NAMALWA (cell line): ENCODE measurements around the gene IQCN.

Source experiments
- DNase-seq: peaks from one replicate; pipeline ENCODE4 v3.0.0-alpha.2; 2015; ENCODE audit warnings: low spot score

The IQCN gene

DNA sequence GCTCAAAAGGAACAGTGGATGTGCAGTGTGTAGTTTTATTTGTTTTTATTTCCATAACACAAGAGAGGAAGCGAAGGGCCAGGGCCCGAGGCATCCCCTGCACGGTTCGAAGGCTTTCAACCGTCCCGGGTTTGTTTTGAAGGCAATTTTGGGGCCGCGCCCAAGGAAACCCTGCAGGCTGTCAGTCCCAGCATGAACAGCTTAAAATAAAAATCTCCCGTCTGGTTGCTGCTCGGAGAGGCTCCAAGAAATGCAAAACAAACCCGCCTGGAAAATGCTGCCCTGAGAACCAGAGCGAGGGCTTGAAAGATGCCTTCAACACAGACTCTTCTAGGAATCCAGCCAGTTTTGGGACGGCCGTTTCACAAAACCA lies 32.6 kb upstream of the IQCN start:
- DNase-seq: peak; percentile 63

DNA sequence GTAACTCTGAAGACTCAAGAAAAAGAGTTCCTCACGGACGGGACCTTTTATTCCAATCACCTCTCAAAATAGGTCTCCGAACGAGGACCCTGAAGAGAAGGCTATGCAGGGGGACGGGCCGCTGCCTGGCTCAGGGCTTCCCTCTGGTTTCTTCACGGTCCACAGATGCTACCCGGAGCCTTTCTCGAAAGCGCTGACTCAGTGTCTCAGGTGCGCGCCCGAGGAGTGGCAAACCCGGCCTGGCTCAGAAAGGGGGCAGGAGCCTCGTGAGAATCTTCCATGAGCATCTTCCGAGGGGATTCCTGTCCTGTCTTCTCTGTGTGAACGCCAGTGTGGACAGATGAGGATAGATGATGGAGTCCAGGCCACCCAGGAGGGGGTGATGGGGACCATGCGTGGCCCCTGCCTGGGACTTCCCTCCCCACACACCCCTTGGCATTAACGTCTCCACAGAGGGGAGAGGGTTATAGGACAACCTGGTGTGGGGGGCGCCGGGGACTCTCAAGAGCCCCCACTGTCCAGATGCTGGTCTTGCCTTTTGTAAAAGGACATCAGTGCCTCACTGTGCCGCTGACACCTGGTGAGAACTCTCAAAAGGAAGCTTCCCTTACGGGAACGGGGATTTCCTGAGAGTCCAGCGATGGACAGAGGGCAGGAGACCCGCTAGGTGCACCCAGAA lies 32.1 kb upstream of the IQCN start:
- DNase-seq: peak; percentile 42

DNA sequence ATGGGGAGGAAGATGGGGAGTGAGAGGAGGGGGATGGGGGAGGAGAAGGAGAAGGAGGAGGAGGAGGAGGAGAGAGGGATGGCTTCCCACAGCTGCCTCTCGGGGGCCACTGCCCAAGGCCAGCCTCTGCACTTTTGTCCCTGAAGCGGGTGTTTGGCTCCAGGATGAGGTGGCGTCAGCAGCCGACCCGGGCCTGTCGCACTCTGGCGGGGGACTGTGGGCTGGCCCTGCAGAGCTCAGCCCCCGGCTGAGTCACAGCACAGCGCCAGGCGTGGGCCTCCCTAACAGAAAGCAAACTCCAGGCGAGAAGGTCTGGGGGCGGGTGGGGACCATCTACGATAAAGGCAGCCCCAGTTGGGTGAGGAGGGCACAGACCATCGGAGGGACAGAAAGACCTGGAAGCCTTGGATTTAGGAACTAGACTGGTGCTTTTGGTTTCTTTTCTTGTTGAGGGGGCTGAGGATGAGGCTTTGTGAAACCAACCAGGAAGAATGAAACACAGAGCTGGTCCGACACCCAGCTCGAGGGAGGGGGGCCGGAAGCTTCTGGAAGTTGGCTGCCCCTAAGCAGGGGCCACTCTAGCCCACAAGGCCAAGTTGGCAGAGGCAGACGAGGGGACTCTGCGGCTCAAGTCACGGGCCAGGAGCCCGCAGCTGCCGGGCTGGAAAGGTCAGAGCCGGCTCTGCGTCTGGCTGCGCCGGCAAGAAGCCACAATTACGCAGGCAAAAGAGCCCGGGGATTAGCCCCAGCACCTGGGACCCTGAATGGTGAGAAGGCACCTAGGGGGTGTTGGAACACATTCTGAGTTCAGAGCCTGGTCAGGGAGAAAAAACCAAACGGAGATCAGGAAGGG lies 30.4 kb upstream of the IQCN start:
- peak; percentile 86 for DNase-seq

DNA sequence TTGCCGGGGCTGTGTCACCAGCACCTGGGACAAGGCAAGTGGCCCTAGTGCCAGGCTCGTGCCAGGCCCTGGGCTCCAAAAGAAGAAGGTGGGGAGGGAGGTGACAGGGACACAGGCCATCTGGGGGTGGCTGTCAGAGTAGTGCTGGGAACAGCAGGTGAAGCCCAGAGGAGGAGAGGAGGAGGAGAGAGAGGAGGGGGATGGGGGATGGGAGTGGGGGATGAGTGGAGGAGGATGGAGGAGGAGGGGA lies 29.9 kb upstream of the IQCN start:
- no peak for DNase-seq

DNA sequence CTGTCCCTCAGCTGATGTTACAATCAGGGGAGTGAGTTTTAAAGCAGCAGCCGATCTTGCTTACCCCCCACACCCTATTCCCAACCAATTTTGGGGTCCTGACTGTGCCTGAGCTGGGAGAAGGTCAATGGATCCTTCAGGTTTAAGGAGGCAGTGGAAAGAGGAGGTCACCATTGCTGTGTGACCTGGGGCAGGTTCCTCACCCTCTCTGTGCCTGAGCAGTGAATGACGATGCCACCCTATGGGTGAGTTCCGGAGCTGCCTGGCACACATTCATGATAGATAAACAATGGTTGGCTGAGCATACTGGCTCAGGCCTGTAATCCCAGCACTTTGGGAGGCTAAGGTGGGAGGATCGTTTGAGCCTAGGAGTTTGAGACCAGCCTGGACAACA lies 27.5 kb upstream of the IQCN start:
- no peak for DNase-seq

DNA sequence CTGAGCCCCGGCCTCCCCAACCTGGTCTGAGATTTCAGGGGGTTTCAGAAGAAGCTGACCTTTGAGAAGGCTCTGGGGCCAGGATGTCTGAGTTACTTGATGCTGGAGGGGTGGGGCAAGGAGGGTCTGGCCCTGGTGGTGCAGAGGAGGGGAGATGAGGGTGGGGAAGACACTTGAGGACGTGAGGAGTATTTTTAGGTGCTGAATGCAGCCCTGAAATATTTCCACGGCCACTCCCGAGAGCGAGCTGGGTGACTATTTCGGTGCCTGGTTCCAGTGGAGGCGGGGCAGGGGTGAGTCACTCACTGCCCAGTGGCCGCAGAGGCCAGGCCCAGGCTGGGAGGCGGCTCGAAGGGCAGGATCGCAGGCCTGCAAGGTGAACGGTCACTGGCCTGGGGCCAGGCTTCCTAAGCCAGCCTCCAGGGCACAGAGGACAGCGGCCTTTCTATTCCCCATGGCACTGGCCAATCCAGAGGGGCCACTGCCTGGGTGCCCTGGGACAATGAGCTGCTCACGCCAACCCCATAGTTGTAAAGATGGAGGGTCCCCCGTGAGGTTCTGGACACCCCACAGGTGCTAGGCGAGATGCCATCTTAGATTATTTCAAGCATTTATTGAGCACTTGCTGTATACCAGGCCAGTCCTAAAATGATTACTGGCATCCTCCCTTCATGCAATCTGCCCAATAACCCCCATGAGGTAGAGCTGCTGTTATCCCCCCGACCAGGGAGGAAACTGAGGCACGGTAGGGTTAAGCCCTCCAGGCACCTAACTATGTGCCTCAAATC lies 26.9 kb upstream of the IQCN start:
- DNase-seq: no peak

DNA sequence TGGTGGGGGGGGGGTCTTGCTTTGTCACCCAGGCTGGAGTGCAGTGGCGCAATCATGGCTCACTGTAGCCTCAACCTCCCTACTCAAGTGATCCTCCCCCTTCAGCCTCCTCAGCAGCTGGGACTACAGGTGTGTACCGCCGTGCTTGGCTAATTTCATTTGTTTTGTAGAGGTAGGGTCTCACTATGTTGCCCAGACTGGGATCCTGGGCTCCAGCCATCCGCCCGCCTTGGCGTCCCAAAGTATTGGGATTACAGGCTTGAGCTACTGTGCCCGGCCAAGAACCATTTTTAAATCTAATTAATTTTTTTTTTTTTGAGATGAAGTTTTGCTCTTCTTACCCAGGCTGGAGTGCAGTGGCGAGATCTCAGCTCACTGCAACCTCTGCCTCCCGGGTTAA lies 25.4 kb upstream of the IQCN start:
- DNase-seq: no peak

DNA sequence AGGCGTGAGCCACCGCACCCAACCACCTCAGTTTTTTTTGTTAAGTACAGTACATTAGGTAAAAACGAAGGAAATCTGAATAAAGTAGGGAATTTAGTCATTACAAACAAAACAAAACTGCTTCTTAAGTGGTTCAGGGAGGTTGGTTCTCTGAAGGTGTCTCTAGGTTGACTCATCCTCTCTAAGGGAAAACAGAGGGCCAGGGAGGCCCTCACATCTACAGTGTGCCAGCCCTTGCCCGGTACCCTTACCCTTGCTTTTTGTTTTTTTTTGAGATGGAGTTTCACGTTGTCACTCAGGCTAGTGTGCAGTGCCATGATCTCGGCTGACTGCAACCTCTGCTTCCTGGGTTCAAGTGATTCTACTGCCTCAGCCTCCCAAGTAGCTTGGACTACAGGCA lies 24.3 kb upstream of the IQCN start:
- no peak for DNase-seq

DNA sequence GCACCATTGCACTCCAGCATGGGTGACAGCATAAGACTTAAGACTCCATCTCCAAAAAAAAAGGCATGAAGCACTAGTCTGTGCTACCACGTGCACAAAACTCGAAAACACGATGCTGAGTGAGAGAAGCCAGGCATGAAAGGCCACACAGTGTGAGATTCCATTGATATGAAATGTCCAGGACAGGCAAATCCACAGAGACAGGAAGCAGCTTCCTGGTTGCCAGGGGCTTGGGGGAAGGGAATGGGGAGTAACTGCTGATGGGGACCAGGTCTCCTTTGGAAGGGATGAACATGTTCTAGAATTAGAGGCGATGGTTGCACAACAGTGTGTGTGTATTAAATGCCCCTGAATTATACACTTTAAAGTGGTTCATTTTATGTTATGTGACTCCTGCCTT lies 23.1 kb upstream of the IQCN start:
- DNase-seq: no peak

DNA sequence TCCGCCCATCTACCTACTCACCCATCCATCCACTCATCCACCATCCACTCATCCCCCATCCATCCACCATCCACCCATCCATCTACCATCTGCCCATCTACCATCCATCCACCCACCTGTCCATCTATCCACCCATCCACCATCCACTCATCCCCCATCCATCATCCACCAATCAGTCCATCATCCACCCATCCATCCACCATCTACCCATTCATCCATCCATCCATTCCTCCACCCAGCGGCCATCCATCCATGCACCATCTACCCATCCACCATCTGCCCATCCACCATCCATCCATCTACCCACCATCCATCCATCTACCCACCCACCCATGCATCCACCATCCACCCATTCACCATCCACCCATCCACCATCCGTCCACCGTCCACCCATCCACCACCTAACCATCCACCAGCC lies 20.8 kb upstream of the IQCN start:
- DNase-seq: no peak

DNA sequence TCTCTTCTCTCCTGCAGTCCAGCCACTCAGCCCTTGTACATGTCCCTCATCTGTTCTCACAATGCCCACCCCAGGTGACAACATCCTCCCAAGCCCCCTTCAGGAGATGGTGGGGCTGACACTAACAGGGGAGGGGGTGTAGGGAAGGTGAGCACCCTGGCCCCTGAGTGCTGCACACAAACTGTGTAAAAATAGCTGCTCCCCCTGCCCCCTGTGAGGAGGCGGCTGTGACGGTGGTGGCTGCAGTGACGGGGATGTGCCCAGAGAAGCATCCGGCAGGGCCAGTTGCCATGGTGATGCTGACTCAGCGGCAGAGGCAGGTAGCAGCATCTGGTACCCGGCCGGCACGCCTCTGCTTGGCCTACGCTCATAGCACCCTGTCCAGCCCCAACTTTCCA lies 20.2 kb upstream of the IQCN start:
- DNase-seq: no peak

DNA sequence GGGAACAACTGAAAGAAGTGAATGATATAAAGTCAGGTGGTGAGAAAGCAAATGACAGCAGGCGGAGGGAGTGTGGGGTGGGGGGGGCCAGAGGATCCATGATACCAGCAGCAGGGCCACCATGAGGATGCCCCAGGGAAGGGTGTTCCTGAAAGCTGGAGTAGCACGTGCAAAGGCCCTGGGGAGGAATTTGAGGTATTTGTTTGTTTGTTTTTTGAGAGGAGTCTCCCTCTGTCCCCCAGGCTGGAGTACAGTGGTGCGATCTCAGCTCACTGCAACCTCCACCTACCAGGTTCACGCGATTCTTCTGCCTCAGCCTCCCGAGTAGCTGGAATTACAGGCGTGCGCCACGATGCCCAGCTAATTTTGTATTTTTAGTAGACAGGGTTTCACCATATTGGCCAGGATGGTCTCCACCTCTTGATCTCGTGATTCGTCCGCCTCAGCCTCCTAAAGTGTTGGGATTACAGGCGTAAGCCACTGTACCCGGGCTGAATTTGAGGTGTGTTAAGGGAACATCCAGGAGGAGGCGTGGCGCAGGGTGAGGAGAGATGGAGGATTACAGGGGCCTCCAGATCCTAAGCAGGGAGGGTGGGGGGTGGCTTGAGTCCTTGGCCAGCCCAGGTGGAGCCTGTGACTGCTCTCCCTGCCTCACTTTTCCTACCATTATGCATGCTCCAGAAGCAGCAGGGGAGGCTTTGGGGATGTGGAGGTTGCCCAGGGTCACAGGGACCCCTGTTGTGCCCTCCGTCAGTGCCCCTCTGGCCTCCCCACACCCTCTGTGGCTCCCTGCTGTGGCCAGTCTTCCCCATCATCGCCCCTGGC lies 19.6 kb upstream of the IQCN start:
- no peak for DNase-seq

DNA sequence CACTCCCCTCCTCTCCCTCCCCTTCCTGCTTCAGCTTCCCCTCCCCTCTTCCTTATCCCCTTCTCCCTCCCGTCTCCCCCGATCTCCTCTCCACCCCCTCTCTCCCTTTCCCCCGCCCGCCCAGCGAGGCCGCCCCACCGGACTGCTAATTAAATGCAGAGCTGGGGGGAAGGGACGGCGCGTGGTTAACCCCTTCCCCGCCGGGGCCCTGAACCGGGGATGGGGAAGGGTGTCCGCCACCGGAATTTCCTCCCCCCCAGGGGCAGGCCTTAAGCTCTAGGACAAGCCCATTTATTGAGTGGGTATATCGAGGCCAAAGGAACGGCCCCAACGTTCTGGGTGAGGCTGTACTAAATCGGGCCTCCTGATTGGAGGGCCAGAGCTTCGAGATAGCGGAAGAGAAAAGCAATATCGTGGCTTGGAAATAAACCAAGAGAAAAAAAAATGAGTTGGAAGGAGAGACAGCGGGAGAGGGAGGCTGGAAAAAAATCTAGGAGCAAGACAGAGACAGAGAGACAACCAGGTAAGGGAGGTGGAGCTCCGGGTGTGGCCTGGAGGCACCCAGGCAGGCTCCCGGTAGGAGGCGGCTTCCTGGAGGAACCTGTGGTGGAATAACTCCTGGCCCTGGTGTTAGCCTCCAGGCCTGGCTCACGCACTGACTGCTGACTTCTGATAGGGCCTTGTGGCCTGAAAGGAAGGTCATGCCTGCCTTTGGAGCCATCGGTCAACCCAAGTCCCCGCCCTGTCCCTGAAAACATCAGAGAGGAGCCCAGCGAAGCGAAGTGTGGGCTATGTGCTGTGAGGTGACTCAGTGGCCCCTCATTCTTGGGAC lies 18.8 kb upstream of the IQCN start:
- DNase-seq: peak; percentile 32

DNA sequence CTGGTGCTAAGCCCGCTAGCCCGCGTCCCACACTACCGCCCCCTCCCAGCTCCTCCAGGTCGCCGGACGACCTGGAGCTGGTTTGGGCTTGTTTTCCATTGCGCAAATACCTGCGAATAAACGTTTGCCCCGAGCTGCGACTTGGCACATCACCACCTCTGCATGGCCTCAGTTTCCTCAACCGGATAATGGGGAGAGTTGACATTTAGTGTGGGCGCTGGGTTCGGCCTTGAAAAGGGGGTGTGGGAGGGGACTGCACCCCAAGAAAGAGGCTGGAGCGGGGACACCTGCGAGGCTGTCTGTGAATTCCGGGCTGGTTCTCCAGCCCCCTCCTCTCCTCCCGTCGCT lies 18.2 kb upstream of the IQCN start:
- no peak for DNase-seq

DNA sequence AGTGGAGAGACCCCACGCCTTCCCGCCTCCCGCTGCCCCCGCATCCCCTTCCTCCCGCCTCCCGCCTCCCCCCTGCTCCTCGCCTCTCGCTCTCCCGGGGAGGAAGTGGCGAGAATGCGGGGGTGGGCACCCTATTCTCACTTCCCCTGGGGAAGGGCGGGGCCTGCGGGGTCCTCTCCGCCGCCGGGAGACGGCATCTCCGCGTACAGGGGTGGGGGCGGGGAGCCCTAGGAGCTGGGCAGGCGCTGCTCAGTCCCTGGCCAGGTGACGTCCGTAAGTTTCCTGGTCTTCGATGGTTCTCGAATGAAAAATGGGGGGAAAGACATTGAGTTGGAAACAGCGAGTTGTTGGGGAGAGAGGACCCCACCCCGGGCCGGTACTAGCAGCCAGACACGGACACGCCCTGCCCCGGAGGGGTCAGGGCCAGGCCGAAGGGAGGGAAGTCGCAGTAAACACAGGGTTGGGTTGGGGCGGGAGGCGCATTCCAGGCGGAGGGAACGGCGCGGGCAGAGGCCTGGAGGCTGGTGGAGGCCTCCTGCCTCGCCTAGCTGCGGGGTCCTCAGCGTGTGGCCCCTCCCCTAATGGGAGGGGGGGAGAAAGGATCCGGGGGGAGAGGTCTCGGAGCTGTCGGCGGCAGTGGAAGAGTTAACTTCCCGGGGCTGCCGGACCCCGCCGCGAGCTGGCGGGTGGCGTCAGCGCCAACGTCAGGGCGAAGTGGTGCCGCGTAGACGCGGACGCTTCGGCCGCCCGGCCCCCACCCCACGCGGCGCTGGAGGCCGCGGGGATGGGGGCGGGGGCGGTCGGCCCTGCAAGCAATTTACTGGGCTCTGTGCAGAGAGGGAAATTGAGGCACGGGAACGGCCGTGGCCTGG lies 17.6 kb upstream of the IQCN start:
- peak; percentile 72 for DNase-seq

DNA sequence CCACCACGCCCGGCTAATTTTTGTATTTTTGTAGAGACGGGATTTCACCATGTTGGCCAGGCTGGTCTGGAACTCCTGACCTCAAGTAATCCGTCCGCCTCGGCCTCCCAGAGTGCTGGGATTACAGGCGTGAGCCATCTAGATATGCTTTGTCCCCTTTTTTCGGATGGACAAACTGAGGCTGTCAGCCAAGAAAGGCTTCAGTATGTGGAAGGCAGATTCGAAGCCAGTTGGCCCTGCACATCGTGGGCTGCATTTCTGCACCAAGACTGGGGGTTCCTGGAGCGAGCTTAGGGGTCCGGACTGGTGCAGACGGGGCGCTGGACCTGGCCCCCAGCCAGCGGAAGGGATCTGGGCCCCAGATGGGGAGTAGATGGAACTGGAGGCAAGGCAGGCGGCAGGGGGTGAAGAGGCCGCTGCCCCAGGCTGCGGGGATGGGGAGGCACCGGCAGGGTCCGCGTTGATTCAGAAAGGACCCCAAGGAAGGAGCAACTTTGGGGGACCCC lies 16.8 kb upstream of the IQCN start:
- DNase-seq: no peak

DNA sequence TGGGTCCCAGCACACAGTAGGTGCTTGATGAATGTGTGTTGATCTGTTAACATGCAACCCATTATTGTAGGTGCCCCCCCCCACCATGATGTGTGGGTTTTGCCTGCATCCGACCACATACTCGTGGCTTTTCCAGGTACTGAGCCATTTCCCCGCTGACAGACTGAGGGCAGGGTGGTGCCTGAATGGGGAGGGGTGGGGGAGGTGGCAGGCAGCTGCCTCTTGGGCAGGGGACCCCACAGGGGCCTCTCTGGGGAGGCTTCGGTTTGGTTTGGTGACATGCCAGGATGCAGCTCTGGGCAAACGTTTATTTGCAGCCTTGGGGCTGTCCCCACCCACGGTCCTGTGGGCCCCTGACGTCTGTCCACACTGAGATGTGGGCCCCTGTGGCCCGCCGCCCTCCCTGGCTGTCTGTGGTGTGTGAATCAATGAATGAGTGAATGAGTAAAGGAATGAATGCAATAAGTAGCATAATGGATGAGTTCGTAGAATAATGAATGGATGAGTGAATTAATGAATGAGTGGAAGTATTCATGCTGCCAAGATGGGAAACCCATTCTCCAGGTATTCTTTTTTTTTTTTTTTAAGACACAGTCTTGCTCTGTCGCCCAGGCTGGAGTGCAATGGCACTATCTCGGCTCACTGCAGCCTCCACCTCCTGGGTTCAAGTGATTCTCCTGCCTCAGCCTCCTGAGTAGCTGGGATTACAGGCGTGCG lies 16.2 kb upstream of the IQCN start:
- DNase-seq: peak; percentile 47

DNA sequence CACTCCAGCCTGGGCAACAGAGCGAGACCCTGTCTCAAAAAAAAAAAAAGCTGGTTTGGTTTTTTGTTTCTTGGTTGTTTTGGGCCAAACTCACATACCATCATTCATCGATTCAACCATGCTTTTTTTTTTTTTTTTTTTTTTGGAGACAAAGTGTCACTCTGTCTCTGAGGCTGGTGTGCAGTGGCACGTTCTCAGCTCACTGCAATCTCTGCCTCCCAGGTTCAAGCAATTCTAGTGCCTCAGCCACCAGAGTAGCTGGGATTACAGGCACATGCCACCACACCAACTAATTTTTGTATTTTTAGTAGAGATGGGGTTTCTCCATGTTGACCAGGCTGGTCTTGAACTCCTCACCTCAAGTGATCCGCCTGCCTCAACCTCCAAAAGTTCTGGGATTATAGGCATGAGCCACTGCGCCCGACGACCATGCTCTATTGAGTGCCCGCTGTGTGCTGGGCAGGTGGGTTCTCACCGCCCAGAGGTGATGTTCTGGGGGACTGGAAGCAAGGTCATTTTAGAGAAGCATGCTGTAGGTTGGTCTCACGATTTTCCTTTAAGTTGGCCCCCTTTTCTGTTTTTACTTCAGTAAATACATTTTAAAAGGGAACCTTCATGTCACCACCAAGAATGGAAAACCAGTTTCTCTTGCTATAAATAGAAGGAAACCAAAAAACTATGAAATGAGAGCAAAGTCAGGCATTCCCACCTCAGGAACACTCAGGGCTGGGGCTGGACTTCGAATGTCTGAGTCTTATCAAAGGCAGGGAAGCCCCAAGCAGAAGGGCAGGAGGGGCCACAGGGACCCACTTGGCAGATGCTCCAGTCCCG lies 15.4 kb upstream of the IQCN start:
- no peak for DNase-seq
